Stimulated activated naive CD4-positive, alpha-beta T cell (primary cell): ENCODE measurements around the gene RAB11FIP3.
A peak's percentile ranks its signal among the peaks of the same experiment; 100 is the strongest.
"Not testable (repeated sequence)": the region's sequence is repeated elsewhere in the genome, so short reads cannot be mapped to it uniquely, and the experiment has no call there.

Source experiments
- DNase-seq, 6 experiments: peaks; one replicate each; lab custom pipeline; 2025; lab: John Stamatoyannopoulos, UW

Gene RAB11FIP3

DNA sequence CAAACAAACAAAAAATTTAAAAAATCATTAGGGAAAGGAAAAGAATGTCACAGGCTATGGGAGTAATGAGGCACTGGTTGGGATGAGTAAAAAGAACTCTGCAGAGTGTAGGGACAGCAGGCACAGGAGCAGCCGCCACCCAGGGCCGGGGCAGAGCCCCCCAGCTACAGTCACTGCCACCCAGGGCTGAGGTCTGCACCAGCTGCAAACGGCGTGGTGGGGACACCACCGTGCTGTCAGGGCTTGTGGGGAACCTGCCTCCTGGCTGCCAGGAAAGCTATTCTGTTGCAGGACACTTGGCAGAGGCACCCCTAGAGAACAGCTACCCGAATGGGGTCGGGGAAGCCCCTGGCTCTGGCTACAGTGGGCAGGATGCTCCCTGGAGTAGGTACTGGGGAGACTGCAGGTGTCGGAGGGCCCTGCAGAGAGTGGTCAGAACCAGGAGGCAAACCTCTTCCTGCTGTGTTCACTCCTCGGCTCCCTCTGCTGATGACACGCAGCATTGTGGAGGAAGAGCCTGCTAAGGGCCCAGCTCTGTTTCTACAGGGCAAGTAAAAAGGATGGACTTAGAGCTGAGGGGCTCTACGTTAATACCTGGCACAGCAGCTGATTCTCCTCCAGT, 69.8 kb downstream of the RAB11FIP3 start:
- DNase-seq = peak in 3 of 6 experiments; percentile 7 to 9 (median 9)

- DNase-seq = no peak
These were observed 70.8 kb downstream of the RAB11FIP3 start for GRCh38 chr16:496097-496886.

- DNase-seq = no peak
These were observed 71.8 kb downstream of the RAB11FIP3 start for GRCh38 chr16:497258-497657.

DNA sequence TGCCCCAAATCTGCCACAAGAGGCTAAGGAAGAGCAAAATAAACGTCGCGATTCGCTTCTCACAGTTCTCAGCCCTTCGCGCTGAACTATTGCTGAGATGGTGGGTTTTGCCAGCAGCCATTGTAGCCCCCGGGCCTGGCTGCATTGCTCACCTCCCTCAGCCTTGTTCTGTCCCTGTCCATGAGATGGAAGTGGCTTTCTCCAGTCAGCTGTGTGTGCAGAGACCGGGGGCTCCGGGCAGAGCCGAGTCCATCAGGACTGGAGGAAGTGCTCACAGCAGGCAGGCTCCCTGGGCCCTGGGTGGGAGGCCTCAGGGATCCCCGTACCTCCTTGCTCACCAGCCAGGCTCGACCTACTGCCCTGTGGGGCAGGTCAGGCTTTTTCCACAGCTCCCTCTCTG, 74.5 kb downstream of the RAB11FIP3 start:
- no peak for DNase-seq

GRCh38 chr16:500709-501108, 75.3 kb downstream of the RAB11FIP3 start:
- DNase-seq = no peak

DNA sequence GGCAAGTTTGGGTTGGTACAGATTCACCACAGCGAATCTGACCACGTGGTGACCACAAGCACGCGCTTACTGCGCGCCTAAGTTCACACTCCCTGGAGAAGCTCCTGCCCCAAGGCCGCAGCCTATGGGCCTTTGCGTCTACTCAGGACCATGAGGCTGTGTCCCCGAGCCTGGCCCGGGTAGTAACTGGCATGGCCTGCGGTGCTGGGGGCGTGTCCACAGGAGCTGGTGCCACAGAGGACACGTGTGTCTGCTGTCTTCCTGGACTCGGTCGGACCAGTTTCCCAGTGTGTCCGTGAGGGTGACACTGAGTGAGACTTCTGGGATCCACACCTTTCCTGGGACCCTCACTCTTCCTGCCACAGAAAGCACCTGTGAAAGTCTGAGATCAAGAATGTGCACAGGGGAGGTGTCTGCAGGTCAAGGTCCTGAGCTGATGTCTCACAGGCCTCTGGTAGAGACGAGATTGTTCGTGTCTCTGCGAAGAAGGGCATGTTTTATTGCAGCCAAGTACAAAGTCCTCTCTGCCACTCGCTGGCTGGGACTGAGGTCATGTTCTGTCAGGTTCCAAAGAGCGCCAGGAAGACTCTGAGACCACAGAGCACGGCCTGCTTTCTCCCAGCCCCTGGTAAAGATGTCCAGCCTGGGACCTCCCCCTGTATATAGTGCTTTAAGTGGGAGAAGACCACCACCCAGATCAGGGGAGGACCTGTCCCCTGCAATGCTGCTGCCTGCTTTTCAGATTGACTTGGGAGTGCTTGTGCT, 76.9 kb downstream of the RAB11FIP3 start:
- no peak for DNase-seq

- no peak for DNase-seq
These were observed 78.0 kb downstream of the RAB11FIP3 start for GRCh38 chr16:503150-504071.

- no peak for DNase-seq
These were observed 80.2 kb downstream of the RAB11FIP3 start for GRCh38 chr16:505479-506245.

- no peak for DNase-seq
These were observed 80.7 kb downstream of the RAB11FIP3 start for GRCh38 chr16:506246-506546.

DNA sequence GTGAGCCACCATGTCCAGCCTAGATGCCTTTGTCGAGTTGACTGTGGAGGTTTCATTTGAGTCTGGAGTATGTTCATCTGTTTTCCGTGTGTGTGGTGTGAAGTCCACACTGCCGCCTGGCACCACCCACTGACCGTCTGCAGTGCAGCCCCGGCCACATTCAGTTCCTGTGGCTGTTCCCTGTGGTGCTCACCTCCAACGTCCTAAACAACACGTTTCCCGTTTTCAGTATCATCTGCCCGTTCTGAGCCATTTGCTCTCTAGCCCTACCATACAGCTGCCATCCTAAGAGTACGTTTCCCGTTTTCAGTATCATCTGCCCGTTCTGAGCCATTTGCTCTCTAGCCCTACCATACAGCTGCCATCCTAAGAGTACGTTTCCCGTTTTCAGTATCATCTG, 82.1 kb downstream of the RAB11FIP3 start:
- DNase-seq = not testable (repeated sequence)

DNA sequence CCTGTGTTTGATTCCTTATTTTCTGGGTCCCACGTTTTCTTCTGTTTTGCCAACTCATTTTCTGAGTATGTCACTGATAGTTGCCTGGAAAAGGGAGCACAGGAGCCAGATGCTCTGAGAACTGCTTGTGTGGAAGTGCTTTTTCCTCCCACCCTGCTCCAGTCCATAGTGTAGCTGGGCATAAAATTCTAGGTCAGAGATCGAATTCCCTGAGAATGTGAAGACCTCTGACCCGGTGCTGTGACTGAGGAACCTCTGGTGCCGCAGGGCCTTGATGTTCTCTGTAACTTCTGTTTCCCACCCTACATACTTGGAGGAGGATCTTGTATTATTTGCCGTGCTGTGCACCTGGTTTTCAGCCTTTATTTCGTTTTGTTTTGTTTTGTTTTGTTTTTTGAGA, 82.5 kb downstream of the RAB11FIP3 start:
- no peak for DNase-seq

GRCh38 chr16:508884-509736, 83.7 kb downstream of the RAB11FIP3 start:
- DNase-seq = no peak

- no peak for DNase-seq
These were observed 84.8 kb downstream of the RAB11FIP3 start for GRCh38 chr16:510066-510825.

- no peak for DNase-seq
These were observed 87.4 kb downstream of the RAB11FIP3 start for GRCh38 chr16:512802-513201.

DNA sequence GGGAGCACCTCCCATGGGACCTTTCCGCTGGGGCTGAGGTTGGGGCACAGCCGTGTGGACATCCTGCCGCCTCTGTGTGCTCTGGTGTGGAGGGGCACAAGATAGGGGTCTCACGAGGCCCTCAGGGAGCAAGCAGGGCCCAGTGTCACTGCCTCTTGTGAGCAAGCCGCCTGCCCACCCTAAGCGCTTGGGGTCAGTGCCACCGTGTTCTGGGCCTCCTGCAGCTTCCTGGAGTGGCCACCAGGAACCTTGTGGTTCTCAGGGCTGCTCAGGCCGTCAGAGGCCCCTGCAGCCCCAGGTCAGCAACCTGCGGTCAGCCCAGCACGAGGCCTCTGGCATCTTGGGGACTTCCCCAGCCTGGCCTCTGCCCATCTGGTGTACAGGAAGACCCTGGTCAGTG, 88.5 kb downstream of the RAB11FIP3 start:
- no peak for DNase-seq

- no peak for DNase-seq
These were observed 89.9 kb downstream of the RAB11FIP3 start for GRCh38 chr16:515175-515938.

- no peak for DNase-seq
These were observed 90.4 kb downstream of the RAB11FIP3 start for GRCh38 chr16:515939-516226.

DNA sequence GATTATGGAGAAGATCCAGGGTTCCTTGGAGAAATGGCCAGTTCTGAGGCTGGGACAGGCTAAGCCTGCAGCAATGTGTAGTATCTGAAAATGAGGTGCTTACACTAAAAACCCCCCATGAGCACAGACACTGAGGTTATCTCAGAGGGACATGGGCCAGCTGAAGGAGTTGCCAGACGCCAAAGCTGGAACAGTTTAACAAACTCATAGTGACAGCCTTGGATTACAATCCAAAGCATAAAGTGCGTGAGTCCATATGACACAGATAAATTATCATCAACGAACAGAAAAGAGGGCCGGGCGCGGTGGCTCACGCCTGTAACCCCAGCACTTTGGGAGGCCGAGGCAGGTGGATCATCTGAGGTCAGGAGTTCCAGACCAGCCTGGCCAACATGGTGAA, 90.9 kb downstream of the RAB11FIP3 start:
- no peak for DNase-seq

DNA sequence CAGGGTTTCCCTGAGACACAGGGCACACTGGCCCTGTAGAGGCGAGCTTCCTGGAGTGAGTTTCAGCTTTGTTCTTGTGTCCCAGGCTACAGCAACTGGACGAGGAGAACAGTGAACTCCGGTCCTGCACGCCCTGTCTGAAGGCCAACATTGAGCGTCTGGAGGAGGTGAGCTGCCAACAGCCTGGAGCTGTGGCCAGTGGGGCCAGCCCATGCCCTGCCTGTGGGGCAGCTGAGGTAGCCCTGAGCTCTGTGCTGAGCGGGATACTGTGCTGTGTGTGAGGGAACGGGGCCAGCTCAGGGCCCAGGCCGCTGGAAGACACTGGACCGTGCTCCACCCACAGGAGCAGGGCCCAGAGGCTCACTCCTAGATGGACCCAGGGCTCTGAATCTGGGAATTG, 93.4 kb downstream of the RAB11FIP3 start:
- no peak for DNase-seq
